ENCODE measurements around the gene EFCAB6. TPM values are rescaled to one million over a fixed set of nuclear protein-coding genes. Genes with fewer than 3 reads are reported as not detected.

EFCAB6 gene
- total and polyA plus RNA-seq, 9 of the 15 experiments (the other 6 are each of a cell fraction or from before 2014, with no cell fraction given): 0.06 TPM; not detected in 8

DNA sequence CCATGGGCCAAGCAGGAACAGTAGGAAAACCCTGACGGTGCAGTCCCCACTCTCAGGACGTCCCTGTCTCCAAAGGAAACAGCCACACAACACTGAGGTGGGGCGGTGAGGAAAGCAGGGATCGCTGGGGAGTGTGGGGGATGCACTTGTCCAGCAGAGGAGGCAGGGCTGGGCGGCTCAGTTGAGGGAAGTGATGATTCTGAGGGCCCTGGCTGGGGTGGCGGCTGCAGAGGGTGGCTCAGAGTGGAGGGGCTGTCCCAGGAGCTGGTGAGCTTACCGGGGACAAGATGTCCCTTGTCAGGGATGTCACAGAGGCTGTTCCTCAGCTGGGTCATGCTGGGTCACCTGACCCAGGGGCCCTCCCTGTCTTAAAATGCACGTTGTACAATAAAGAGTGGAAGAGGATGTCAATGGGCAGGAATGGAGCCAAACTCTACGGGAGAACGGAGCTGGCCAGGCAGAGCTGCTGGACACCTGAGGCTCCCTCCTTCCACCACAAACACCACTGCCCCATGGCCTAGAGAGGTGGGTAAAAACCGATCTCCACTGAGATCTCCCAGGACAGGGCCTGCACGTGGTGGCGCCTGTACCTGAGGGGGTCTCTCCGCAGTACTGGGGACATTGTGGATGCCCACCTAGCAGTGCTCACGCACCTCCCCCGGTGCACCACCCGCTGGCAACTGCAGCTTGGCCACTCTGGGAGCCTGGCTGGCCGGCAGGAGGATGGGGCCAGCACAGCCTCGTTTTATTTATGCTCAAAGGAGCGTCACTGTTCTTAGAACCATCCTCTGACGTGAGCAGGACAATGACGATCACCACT is 9.7 kb upstream of the EFCAB6 start:
- WGBS (ENCODE audit: insufficient coverage, low coverage, missing lambda C conversion rate): under 1% methylated on average over 18 of the region's 22 CpGs
- Histone ChIP-seq H3K9me3 (replicated peaks; ENCODE audit: control insufficient read depth, insufficient read depth, low read depth, low read length) (no peaks in the 10 kb centered on the region), H3K4me1 (replicated peaks in 1 of 2; ENCODE audit: control insufficient read depth in 2 of 2, insufficient read depth in 2 of 2, low read length in 2 of 2) (no peaks in the 10 kb centered on the region), H3K79me2 (ENCODE audit: control insufficient read depth, insufficient read depth, low read length) (no peaks in the 10 kb centered on the region), H3K9ac (ENCODE audit: insufficient read depth in 1 of 2, low read depth in 2 of 2, low read length in 2 of 2) (no peak overlapping the region), H4K20me1 (replicated peaks; ENCODE audit: control insufficient read depth, insufficient read depth, low read length) (peaks cover 5% of the 10 kb centered on the region; the same call in 1 of the 2 replicates), H3K4me3 (no peak overlapping the region), H2AFZ (ENCODE audit: low read depth, low read length) (no peak overlapping the region), H3K9me1 (ENCODE audit: control insufficient read depth, insufficient read depth, low read length) (no peaks in the 10 kb centered on the region), H3K4me2 (ENCODE audit: insufficient read depth, low read length) (no peak overlapping the region), H3K36me3 (ENCODE audit: control insufficient read depth, insufficient read depth, low read length) (no peaks in the 10 kb centered on the region), H3K27ac (ENCODE audit: extremely low read depth, low read depth, low read length) (no peak overlapping the region), H3K27me3 (ENCODE audit: control insufficient read depth in 2 of 2, insufficient read depth in 2 of 2, low read length in 2 of 2) (peaks cover 10 to 70% of the 10 kb centered on the region in 2 experiments; a peak in 3 of 5 replicates)
- intact Hi-C loops (cut with micrococcal nuclease): no loop called here
- DNase-seq (ENCODE audit: extremely low read depth in 1 of 4, low spot score in 3 of 4) (no peak), FAIRE-seq (no peak), ATAC-seq (no peak)
- ChIA-PET POLR2A (no interaction called here), CTCF (ENCODE audit: low intra/inter-chr PET ratio) (no interaction called here)
- TF ChIP-seq HMG20A (CRISPR knock-in tag; conservative IDR thresholded peaks at IDR 0.05): no peak
- TF ChIP-seq POLR2G (IDR thresholded peaks at IDR 0.05; ENCODE audit: low read depth, low read length): no peak
- no peak for TF ChIP-seq MTA1 (IDR thresholded peaks at IDR 0.05; ENCODE audit: borderline replicate concordance)
- TF ChIP-seq HNRNPUL1 (IDR thresholded peaks at IDR 0.05; ENCODE audit: low read length): no peak
- TF ChIP-seq TAF7 (tag; IDR thresholded peaks at IDR 0.05): no peak
- no TSS peak for BruUV-seq (replicated peaks)
- in situ Hi-C loops (cut with MboI): no loop called here

Measured in K562 (cell line).